Smooth muscle cell (in vitro differentiated cells): ENCODE data around the gene PLEKHA5. TPM values are rescaled to one million over a fixed set of nuclear protein-coding genes. Genes with fewer than 3 reads are reported as not detected.
A peak's percentile ranks its signal among the peaks of the same experiment; 100 is the strongest.
"Not testable (repeated sequence)": the region's sequence is repeated elsewhere in the genome, so short reads cannot be mapped to it uniquely, and the experiment has no call there.

Source experiments
- DNase-seq: peaks from one replicate; lab custom pipeline; 2025; ENCODE audit not compliant: unreplicated experiment; lab: John Stamatoyannopoulos, UW
- H2AFZ ChIP-seq: fragments of 200-600 bp; sonication (generic); 2 replicates; pipeline ENCODE4 v1.6.0; 2016; ENCODE audit warnings: antibody characterized with exemption, low read depth, mild to moderate bottlenecking
- H3F3A ChIP-seq: fragments of 200-600 bp; sonication (generic); 2 replicates; pipeline ENCODE4 v1.6.0; 2017; ENCODE audit warnings: antibody characterized with exemption, low read depth
- H3K27ac ChIP-seq: fragments of 200-600 bp; sonication (generic); 2 replicates; pipeline ENCODE4 v1.5.1; 2016; ENCODE audit warnings: low read depth, mild to moderate bottlenecking
- H3K27me3 ChIP-seq: fragments of 200-600 bp; sonication (generic); 2 replicates; pipeline ENCODE4 v1.6.1; 2016; ENCODE audit warnings: low read depth, mild to moderate bottlenecking
- H3K36me3 ChIP-seq: fragments of 200-600 bp; sonication (generic); 2 replicates; pipeline ENCODE4 v1.5.1; 2016; ENCODE audit warnings: low read depth
- H3K4me1 ChIP-seq: fragments of 200-600 bp; sonication (generic); 2 replicates; pipeline ENCODE4 v1.5.1; 2016; ENCODE audit warnings: low read depth
- H3K4me2 ChIP-seq: fragments of 200-600 bp; sonication (generic); 2 replicates; pipeline ENCODE4 v1.6.0; 2016; ENCODE audit warnings: mild to moderate bottlenecking
- H3K4me3 ChIP-seq: fragments of 200-600 bp; sonication (generic); 2 replicates; pipeline ENCODE4 v1.5.1; 2016; ENCODE audit warnings: mild to moderate bottlenecking
- H3K79me2 ChIP-seq: fragments of 200-600 bp; sonication (generic); 2 replicates; pipeline ENCODE4 v1.6.0; 2016; ENCODE audit warnings: low read depth, mild to moderate bottlenecking
- H3K9ac ChIP-seq: fragments of 200-600 bp; sonication (generic); 2 replicates; pipeline ENCODE4 v1.6.0; 2016; ENCODE audit warnings: low read depth
- H3K9me3 ChIP-seq: fragments of 200-600 bp; sonication (generic); replicated peaks from 2 replicates; pipeline ENCODE4 v1.5.1; 2016; ENCODE audit warnings: low read depth
- H4K20me1 ChIP-seq: fragments of 200-600 bp; sonication (generic); 2 replicates; pipeline ENCODE4 v1.6.0; 2016; ENCODE audit warnings: low read depth
- WGBS: methylation state at CpG from one replicate; pipeline ENCODE4 v1.1.7; 2016; ENCODE audit warnings: low lambda C conversion rate; 5-methylcytosine and 5-hydroxymethylcytosine counted together
- polyA plus RNA-seq: library from polyadenylated mRNA; unstranded; fragments of >200 nt; fragmentation: Nextera tagmentation; extraction: Ambion mirVana; gene quantifications from 2 replicates; pipeline ENCODE4 v1.2.1, GENCODE V29; 2016
- total RNA-seq: library from RNA; depleted of rRNA; stranded (reverse); fragments of >200 nt; gene quantifications from 2 replicates; pipeline ENCODE4 v1.2.3, GENCODE V29; 2014
- TF ChIP-seq, protein P1 (sequence below): fragments of 200-600 bp; sonication (generic); IDR thresholded peaks from 2 replicates; pipeline ENCODE4 v1.5.1; 2017; ENCODE audit warnings: borderline replicate concordance, mild to moderate bottlenecking, antibody characterized with exemption; ENCODE audit not compliant: insufficient read depth, poor library complexity, severe bottlenecking

PLEKHA5 gene
- total and polyA plus RNA-seq, 2 experiments from 2014 or later = 21.4 to 43.1 TPM

DNA sequence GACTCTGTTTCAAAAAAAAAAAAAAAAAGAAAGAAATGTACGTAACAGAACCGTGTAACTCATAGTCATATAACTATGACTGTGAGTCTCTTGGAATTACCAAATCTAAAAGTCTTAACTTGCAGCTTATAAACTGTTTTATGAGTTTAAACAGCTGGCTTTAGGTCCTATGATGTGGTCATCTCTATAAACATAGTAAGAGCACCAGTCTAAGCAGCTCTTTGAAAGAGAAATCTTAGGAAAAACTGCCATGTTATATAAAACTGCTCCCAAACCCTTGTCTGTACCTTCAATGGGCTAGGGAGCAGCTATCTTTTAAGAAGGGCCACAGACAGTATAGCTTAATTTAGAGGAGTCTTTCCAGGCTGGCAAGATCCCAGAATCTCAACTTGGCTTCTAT is 194.3 kb downstream of the PLEKHA5 start:
- H3K36me3 ChIP-seq = no peaks in the 10 kb centered on the region
- H3F3A ChIP-seq = no peaks in the 10 kb centered on the region
- DNase-seq = no peak
- no peaks in the 10 kb centered on the region for H4K20me1 ChIP-seq
- no peak overlapping the region for H3K4me3 ChIP-seq
- H2AFZ ChIP-seq = no peak overlapping the region
- H3K79me2 ChIP-seq = peaks cover 2% of the 10 kb centered on the region
- peak overlapping the region; percentile 28 for H3K4me2 ChIP-seq
- H3K9me3 ChIP-seq = no peaks in the 10 kb centered on the region
- H3K27ac ChIP-seq = peak overlapping the region; percentile 66
- peaks cover 9% of the 10 kb centered on the region for H3K4me1 ChIP-seq
- TF ChIP-seq, protein P1, sequence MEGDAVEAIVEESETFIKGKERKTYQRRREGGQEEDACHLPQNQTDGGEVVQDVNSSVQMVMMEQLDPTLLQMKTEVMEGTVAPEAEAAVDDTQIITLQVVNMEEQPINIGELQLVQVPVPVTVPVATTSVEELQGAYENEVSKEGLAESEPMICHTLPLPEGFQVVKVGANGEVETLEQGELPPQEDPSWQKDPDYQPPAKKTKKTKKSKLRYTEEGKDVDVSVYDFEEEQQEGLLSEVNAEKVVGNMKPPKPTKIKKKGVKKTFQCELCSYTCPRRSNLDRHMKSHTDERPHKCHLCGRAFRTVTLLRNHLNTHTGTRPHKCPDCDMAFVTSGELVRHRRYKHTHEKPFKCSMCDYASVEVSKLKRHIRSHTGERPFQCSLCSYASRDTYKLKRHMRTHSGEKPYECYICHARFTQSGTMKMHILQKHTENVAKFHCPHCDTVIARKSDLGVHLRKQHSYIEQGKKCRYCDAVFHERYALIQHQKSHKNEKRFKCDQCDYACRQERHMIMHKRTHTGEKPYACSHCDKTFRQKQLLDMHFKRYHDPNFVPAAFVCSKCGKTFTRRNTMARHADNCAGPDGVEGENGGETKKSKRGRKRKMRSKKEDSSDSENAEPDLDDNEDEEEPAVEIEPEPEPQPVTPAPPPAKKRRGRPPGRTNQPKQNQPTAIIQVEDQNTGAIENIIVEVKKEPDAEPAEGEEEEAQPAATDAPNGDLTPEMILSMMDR = no peak
- H3K27me3 ChIP-seq = no peaks in the 10 kb centered on the region
- H3K9ac ChIP-seq = no peak overlapping the region
- 2% methylated on average over 2 of the region's 2 CpGs for WGBS

DNA sequence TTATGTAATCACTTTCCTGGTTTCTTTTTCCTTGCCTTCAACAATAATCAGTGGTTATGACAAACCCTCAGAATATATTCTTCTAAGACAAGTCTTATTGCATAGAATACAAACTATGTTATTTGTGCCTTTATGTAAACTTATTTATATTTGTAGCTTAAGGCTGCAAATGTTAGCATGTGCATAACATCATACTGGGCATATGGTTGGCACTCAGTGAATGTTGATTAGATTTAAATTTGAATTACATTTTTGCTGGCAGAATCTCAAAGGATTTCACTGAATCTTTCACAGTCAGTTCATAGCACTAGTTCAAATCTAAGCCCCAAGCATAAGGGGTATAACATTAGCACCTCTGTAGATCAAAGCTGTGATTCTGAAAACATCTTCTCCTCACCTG is 196.6 kb downstream of the PLEKHA5 start:
- DNase-seq = no peak
- Histone ChIP-seq H3K27ac (no peak overlapping the region), H3K9me3 (no peaks in the 10 kb centered on the region), H3K4me3 (no peak overlapping the region), H4K20me1 (no peaks in the 10 kb centered on the region), H3F3A (no peaks in the 10 kb centered on the region), H3K36me3 (no peaks in the 10 kb centered on the region), H2AFZ (no peak overlapping the region), H3K79me2 (peaks cover 4% of the 10 kb centered on the region), H3K4me1 (peaks cover 9% of the 10 kb centered on the region), H3K4me2 (no peak overlapping the region), H3K9ac (no peak overlapping the region), H3K27me3 (no peaks in the 10 kb centered on the region)
- TF ChIP-seq, protein P1 = no peak

DNA sequence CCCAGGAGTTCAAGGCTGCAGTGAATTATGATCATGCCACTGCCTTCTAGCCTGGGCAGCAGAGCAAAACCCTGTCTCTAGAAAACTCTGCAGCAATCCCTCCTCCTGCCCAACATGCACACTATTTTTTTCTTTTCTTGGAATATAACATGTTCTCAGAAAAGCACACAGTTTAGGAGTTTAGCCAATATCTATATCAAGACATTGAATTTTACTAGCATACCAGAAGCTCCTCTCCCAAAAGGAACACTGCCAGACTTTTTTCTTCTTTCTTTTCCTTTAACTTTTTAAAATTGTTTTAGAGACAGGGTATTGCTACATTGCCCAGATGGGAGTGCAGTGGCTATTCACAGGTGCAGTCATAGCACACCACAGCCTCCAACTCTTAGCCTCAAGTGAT is 202.7 kb downstream of the PLEKHA5 start:
- Histone ChIP-seq H3K36me3 (no peaks in the 10 kb centered on the region), H3K27me3 (no peaks in the 10 kb centered on the region), H3F3A (no peaks in the 10 kb centered on the region), H3K4me3 (no peak overlapping the region), H3K9me3 (no peaks in the 10 kb centered on the region), H3K4me2 (no peak overlapping the region), H3K4me1 (no peaks in the 10 kb centered on the region), H4K20me1 (no peaks in the 10 kb centered on the region), H3K79me2 (peaks cover 4% of the 10 kb centered on the region), H3K27ac (no peak overlapping the region), H3K9ac (no peak overlapping the region), H2AFZ (no peak overlapping the region)
- TF ChIP-seq, protein P1 = no peak
- no peak for DNase-seq

DNA sequence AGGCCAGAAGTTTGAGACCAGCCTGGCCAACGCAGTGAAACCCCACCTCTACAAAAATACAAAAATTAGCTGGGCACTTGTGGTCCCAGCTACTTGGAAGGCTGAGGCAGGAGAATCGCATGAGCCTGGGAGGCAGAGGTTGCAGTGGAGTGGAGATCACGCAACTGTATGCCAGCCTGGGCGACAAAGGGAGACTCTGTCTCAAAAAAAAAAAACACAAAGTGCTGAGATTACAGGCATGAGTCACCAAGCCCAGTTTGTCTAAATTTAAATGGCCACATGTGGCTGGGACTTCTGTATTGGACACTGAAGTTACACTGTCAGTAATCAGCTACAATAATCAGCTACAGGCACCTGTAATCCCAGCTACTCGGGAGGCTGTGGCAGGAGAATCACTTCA is 208.9 kb downstream of the PLEKHA5 start:
- TF ChIP-seq, protein P1 = no peak
- Histone ChIP-seq H3K27ac (peak overlapping the region; percentile 6), H3K9ac (no peak overlapping the region), H3K79me2 (peaks cover 3% of the 10 kb centered on the region), H3K27me3 (no peaks in the 10 kb centered on the region), H3K9me3 (no peaks in the 10 kb centered on the region), H4K20me1 (no peaks in the 10 kb centered on the region), H2AFZ (no peak overlapping the region), H3K4me2 (no peak overlapping the region), H3K4me3 (no peak overlapping the region), H3F3A (no peaks in the 10 kb centered on the region), H3K36me3 (no peaks in the 10 kb centered on the region), H3K4me1 (no peaks in the 10 kb centered on the region)
- 37% methylated on average over 5 of the region's 5 CpGs for WGBS
- DNase-seq = no peak

DNA sequence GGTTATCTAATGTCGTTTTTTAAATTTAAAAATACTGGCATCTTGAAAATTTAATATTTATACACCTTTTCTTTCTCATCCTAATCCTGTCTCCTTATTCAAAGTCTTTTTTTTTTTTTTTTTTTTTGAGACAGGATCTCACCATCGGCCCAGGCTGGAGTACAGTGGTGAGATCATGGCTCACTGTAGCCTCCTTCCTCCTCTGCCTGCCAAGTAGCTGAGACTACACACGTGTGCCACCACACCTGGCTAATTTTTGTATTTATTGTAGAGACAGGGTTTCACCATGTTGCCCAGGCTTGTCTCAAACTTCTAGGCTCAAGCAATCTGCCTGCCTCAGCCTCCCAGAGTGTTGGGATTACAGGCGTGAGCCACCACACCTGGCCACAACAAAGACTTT is 221.3 kb downstream of the PLEKHA5 start:
- not testable (repeated sequence) for DNase-seq, H3K4me2 ChIP-seq, H3K27ac ChIP-seq, H3K27me3 ChIP-seq, H3F3A ChIP-seq, H3K4me1 ChIP-seq, H3K9me3 ChIP-seq, H3K4me3 ChIP-seq, H3K9ac ChIP-seq, H2AFZ ChIP-seq, H3K79me2 ChIP-seq, H4K20me1 ChIP-seq
- 94% methylated on average over 4 of the region's 4 CpGs for WGBS
- H3K36me3 ChIP-seq = peaks cover 17% of the 10 kb centered on the region
